ENCODE data around the gene CHRM3.

DNA sequence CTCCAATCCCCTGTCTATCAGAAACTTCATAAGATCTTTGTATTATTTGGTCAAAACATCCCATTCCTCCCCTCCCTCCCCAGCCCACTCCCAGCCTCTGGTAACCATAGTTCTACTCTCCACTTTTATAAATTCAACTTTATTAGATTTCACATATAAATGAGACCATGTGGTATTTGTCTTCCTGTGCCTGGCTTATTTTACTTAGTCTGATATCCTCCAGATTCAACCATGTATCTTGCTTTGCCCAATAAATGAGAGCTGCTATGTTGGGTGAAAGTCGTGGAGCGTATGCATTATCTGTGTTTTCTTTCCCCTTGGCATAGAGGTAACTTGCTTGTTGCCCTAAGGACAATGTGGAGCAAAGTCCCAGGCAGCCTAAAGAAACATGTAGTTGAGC, 28.5 kb upstream of the CHRM3 start:
- TF ChIP-seq, protein P1, sequence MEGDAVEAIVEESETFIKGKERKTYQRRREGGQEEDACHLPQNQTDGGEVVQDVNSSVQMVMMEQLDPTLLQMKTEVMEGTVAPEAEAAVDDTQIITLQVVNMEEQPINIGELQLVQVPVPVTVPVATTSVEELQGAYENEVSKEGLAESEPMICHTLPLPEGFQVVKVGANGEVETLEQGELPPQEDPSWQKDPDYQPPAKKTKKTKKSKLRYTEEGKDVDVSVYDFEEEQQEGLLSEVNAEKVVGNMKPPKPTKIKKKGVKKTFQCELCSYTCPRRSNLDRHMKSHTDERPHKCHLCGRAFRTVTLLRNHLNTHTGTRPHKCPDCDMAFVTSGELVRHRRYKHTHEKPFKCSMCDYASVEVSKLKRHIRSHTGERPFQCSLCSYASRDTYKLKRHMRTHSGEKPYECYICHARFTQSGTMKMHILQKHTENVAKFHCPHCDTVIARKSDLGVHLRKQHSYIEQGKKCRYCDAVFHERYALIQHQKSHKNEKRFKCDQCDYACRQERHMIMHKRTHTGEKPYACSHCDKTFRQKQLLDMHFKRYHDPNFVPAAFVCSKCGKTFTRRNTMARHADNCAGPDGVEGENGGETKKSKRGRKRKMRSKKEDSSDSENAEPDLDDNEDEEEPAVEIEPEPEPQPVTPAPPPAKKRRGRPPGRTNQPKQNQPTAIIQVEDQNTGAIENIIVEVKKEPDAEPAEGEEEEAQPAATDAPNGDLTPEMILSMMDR (IDR thresholded peaks at IDR 0.05) = no peak
- TF ChIP-seq POLR2A (IDR thresholded peaks at IDR 0.05) = no peak

All from gastroesophageal sphincter (tissue), 3 donors.